Natural killer cell (primary cell): ENCODE measurements around the gene RAB26. TPM values are rescaled to one million over a fixed set of nuclear protein-coding genes. Genes with fewer than 3 reads are reported as not detected.
"Not testable (repeated sequence)": the region's sequence is repeated elsewhere in the genome, so short reads cannot be mapped to it uniquely, and the experiment has no call there.

Source experiments
- ATAC-seq, 3 donors: fragments of 150-1000 bp in 2 of 3; fragments of 200-7000 bp in 1 of 3; cut with Tn5 transposase; 1 replicate in 1 of 3; 2 replicates in 2 of 3; pipeline ENCODE4 v1.10.0; 2021; ENCODE audit warnings: mild to moderate bottlenecking in 2 of 3, moderate library complexity in 2 of 3
- DNase-seq, 2 donors: peaks; one replicate each; pipeline versions ENCODE4 v3.0.0 to v3.0.0-alpha.2; 2013 to 2021; ENCODE audit warnings: mixed read lengths in 1 of 2
- H3K27ac ChIP-seq: one replicate; pipeline ENCODE4 v1.5.1; 2013; ENCODE audit warnings: mild to moderate bottlenecking, low read length
- H3K27me3 ChIP-seq: one replicate; pipeline ENCODE4 v1.6.1; 2013; ENCODE audit warnings: low read length; ENCODE audit not compliant: control insufficient read depth, insufficient read depth
- H3K36me3 ChIP-seq: one replicate; pipeline ENCODE4 v1.6.1; 2013; ENCODE audit warnings: low read length; ENCODE audit not compliant: control insufficient read depth, insufficient read depth
- H3K4me1 ChIP-seq: one replicate; pipeline ENCODE4 v1.6.1; 2013; ENCODE audit warnings: low read length; ENCODE audit not compliant: control insufficient read depth, insufficient read depth
- H3K4me3 ChIP-seq: one replicate; pipeline ENCODE4 v1.5.1; 2013; ENCODE audit warnings: low read length
- H3K9me3 ChIP-seq: one replicate; pipeline ENCODE4 v1.6.1; 2013; ENCODE audit warnings: low read length; ENCODE audit not compliant: control insufficient read depth, insufficient read depth
- H3K27ac Mint-ChIP-seq, 2 donors: one replicate each; pipeline ENCODE4 v1.8.0; 2022; ENCODE audit warnings: mild to moderate bottlenecking in 2 of 2, mixed read lengths in 2 of 2, moderate library complexity in 1 of 2
- H3K27me3 Mint-ChIP-seq, 2 donors: one replicate each; pipeline ENCODE4 v1.8.0; 2022; ENCODE audit warnings: low read depth in 2 of 2, mixed read lengths in 2 of 2
- H3K36me3 Mint-ChIP-seq: one replicate; pipeline ENCODE4 v1.8.0; 2022; ENCODE audit warnings: mixed read lengths
- H3K4me1 Mint-ChIP-seq, 2 donors: one replicate each; pipeline ENCODE4 v1.8.0; 2022; ENCODE audit warnings: mixed read lengths in 2 of 2
- H3K4me3 Mint-ChIP-seq: one replicate; pipeline ENCODE4 v1.8.0; 2022; ENCODE audit warnings: mild to moderate bottlenecking, moderate library complexity, mixed read lengths
- H3K9me3 Mint-ChIP-seq, 2 donors: one replicate each; pipeline ENCODE4 v1.8.0; 2022; ENCODE audit warnings: mixed read lengths in 2 of 2
- WGBS: methylation state at CpG from one replicate; pipeline ENCODE4 v1.1.7; 2013; ENCODE audit warnings: missing lambda C conversion rate; ENCODE audit not compliant: insufficient coverage; 5-methylcytosine and 5-hydroxymethylcytosine counted together
- intact Hi-C: fragments of 100-400 bp; cut with micrococcal nuclease; formaldehyde crosslinking; loops from one replicate; pipeline ENCODE4 v1.14.2; 2022
- total RNA-seq, 4 donors: library from RNA; stranded (reverse); fragments of 120-200 nt in 1 of 4; gene quantifications; one replicate each; pipeline versions ENCODE4 v1.2.3 to v1.2.4, GENCODE V29; 2013 to 2022
- TF ChIP-seq, protein P1 (sequence below): fragments of 200-600 bp; IDR thresholded peaks from one replicate; pipeline ENCODE4 v1.8.0; 2022; ENCODE audit warnings: antibody characterized with exemption

RAB26 gene
- total RNA-seq, 3 donors from 2014 or later (not counting 1 experiment from before 2014, with no cell fraction given) = 0.27 to 0.28 TPM; not detected in 1

DNA sequence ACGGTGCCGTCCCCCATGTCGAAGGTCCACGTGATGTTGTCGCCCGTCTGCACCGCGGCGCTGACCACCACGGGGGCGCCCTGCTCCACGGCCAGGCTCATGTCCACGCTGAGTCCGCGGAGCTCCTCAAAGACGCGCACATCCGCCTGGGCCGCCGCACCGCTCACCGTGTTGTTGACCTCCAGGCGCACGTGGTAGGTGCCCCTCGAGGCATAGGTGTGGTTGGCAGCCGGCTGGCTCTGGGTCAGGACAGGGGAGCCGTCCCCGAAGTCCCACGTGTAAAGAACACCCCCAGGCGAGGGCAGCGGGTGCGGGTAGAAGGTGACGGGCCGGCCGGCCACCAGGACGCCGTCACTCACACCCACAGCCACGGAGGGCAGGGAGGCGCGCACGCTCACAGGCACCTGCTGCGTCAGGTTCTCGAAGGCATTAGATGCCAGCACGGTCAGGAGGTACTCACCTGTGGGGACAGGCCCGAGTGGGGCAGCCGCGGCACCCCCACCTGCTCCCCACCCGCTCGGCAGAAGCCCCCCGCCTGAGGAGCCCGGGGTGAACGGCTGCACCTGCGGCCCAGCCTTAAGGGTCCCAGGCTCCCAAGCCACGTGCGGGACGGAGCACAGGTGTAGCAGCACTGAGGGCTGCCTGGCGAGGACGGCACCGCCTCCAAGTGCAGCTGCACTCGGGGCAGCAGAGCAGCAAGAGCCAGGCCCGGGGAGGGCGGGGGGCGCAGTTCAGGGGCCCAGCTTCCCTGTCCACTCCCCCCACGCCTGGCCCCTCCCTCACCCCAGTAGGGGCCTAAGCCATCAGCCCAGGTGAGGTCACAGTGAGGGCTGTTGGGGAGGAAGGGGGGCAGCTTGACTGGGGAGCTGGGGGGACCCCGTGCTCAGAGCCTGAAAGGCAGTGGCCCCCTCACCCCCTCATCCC is 36.8 kb upstream of the RAB26 start:
- H3K4me1 Mint-ChIP-seq, H3K4me1 ChIP-seq, H3K27me3 Mint-ChIP-seq, H3K36me3 ChIP-seq, H3K27me3 ChIP-seq, H3K4me3 ChIP-seq, intact Hi-C loops, DNase-seq, H3K27ac ChIP-seq, H3K4me3 Mint-ChIP-seq, H3K27ac Mint-ChIP-seq, H3K9me3 Mint-ChIP-seq, H3K36me3 Mint-ChIP-seq, H3K9me3 ChIP-seq: not testable (repeated sequence)
- WGBS = 97% methylated on average over 59 of the region's 65 CpGs
- ATAC-seq = peak in 1 of 3 donors; percentile 35

- H3K4me1 Mint-ChIP-seq, H3K36me3 Mint-ChIP-seq, H3K36me3 ChIP-seq, H3K27ac ChIP-seq, DNase-seq, ATAC-seq, H3K27me3 Mint-ChIP-seq, intact Hi-C loops, H3K27me3 ChIP-seq, H3K9me3 ChIP-seq, H3K4me1 ChIP-seq, H3K4me3 ChIP-seq, H3K9me3 Mint-ChIP-seq, H3K27ac Mint-ChIP-seq, H3K4me3 Mint-ChIP-seq: not testable (repeated sequence)
- 93% methylated on average over 27 of the region's 30 CpGs for WGBS
Measured at GRCh38 chr16:2112539-2113106, 35.8 kb upstream of the RAB26 start.

DNA sequence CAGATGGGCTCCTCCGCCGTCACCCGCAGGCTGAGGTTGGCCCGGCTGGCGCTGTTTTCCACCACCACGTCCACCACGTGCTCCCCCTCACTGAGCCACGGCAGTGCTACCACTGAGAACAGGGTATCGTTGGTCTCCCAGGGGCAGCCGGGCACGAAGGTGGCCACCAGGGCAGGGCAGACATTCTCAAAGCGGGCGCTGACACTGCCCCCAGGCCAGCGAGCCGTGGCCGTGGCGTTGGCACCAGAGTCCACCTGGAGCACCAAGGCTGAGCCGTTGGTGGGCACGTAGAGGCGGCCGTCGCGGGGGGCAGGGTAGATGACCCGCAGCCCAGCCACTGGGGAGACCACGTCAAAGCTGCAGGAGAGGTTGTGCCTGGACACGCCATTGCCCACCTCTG is 34.2 kb upstream of the RAB26 start:
- not testable (repeated sequence) for H3K36me3 ChIP-seq

GRCh38 chr16:2114885-2115590 is 33.4 kb upstream of the RAB26 start:
- DNase-seq, H3K4me3 ChIP-seq, H3K9me3 ChIP-seq, H3K27me3 ChIP-seq, H3K4me1 ChIP-seq, H3K27me3 Mint-ChIP-seq, H3K4me3 Mint-ChIP-seq, H3K36me3 Mint-ChIP-seq, H3K9me3 Mint-ChIP-seq, H3K27ac ChIP-seq, H3K36me3 ChIP-seq, H3K4me1 Mint-ChIP-seq, ATAC-seq, H3K27ac Mint-ChIP-seq, intact Hi-C loops: not testable (repeated sequence)
- 96% methylated on average over 26 of the region's 34 CpGs for WGBS

More for the DNA sequence above, 34.2 kb upstream of the RAB26 start:
- 95% methylated on average over 26 of the region's 26 CpGs for WGBS
- DNase-seq, intact Hi-C loops, H3K4me1 Mint-ChIP-seq, ATAC-seq, H3K9me3 Mint-ChIP-seq, H3K27ac Mint-ChIP-seq, H3K27me3 Mint-ChIP-seq, H3K9me3 ChIP-seq, H3K4me3 ChIP-seq, H3K27me3 ChIP-seq, H3K4me1 ChIP-seq, H3K27ac ChIP-seq, H3K4me3 Mint-ChIP-seq, H3K36me3 Mint-ChIP-seq: not testable (repeated sequence)

DNA sequence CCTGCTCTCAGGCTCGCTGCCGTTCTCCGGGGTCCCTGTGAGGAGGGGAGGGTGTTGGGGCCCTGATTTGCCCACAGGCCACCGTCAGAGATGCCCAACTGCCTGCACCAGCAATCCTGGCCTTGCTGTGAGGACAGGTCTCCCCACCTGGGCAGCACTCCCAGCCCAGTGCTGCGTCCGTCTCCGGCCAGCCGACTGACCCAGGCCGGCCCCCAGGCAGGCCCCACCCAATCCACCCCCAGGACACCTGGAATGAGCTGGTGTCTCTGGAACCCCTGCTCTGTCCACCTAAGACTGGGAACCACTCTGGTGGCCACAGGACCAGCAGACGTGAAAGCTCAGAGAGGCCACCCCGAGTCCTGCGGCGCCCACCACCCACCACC is 32.8 kb upstream of the RAB26 start:
- Mint-ChIP-seq H3K9me3 (no peaks in the 10 kb centered on the region), H3K27ac (no peak overlapping the region), H3K4me3 (no peak overlapping the region), H3K4me1 (peaks cover 5% of the 10 kb centered on the region in 2 donors), H3K27me3 (no peaks in the 10 kb centered on the region), H3K36me3 (no peaks in the 10 kb centered on the region)
- DNase-seq (no peak), ATAC-seq (no peak)
- intact Hi-C loops = no loop called here
- TF ChIP-seq, protein P1, sequence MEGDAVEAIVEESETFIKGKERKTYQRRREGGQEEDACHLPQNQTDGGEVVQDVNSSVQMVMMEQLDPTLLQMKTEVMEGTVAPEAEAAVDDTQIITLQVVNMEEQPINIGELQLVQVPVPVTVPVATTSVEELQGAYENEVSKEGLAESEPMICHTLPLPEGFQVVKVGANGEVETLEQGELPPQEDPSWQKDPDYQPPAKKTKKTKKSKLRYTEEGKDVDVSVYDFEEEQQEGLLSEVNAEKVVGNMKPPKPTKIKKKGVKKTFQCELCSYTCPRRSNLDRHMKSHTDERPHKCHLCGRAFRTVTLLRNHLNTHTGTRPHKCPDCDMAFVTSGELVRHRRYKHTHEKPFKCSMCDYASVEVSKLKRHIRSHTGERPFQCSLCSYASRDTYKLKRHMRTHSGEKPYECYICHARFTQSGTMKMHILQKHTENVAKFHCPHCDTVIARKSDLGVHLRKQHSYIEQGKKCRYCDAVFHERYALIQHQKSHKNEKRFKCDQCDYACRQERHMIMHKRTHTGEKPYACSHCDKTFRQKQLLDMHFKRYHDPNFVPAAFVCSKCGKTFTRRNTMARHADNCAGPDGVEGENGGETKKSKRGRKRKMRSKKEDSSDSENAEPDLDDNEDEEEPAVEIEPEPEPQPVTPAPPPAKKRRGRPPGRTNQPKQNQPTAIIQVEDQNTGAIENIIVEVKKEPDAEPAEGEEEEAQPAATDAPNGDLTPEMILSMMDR = no peak
- Histone ChIP-seq H3K27me3 (no peaks in the 10 kb centered on the region), H3K4me3 (no peak overlapping the region), H3K4me1 (no peaks in the 10 kb centered on the region), H3K27ac (no peak overlapping the region), H3K36me3 (no peaks in the 10 kb centered on the region), H3K9me3 (no peaks in the 10 kb centered on the region)
- 100% methylated on average over 6 of the region's 13 CpGs for WGBS

DNA sequence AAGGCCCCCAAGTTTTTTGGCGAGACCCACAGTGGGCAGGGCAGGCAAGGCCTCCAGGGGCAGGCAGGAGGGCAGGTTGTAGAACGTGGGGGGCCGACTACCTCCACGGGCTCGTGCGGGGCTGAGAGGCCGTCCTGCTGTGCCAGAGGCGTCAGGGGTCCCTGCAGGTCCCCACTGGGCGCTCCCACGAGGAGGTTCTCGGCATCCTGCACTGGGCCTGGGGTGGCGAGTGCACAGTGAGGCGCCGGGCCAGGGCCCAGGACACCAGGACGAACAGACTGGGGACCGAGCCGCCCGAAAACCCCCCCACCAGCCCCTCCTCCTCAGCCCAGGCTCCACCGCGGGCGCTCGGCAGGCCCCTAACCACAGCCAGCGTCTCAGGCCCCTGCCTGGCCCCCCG is 32.0 kb upstream of the RAB26 start:
- WGBS = 94% methylated on average over 14 of the region's 24 CpGs
- intact Hi-C loops, H3K27ac Mint-ChIP-seq, H3K36me3 ChIP-seq, H3K9me3 ChIP-seq, H3K4me1 Mint-ChIP-seq, DNase-seq, H3K4me1 ChIP-seq, H3K4me3 Mint-ChIP-seq, ATAC-seq, H3K27ac ChIP-seq, H3K36me3 Mint-ChIP-seq, H3K9me3 Mint-ChIP-seq, H3K4me3 ChIP-seq, H3K27me3 ChIP-seq, H3K27me3 Mint-ChIP-seq: not testable (repeated sequence)

DNA sequence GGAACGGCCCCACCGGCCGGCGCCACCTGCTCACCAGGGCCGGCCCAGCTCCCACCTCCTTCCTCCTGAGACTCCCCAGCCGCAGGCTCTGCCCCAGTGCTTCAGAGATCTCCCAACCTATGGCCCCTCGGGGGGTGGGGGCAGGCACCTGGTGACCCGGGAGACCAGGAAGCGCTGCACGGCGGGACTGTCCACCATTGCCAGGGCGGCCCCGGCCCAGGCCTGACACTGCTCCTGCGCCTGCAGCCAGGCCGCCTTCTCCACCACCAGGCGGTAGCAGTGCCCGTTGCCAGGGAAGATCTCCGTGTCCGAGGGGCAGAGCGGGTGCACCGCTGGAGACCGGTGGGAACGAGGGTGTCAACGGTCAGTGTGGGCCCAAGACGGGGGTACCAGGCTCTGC is 31.1 kb upstream of the RAB26 start:
- H3K9me3 ChIP-seq, H3K4me3 Mint-ChIP-seq, H3K36me3 Mint-ChIP-seq, H3K4me1 ChIP-seq, H3K4me3 ChIP-seq, H3K9me3 Mint-ChIP-seq, H3K27ac Mint-ChIP-seq, H3K36me3 ChIP-seq, H3K27ac ChIP-seq, ATAC-seq, H3K27me3 Mint-ChIP-seq, H3K4me1 Mint-ChIP-seq, DNase-seq, intact Hi-C loops, H3K27me3 ChIP-seq: not testable (repeated sequence)
- 95% methylated on average over 12 of the region's 25 CpGs for WGBS
